ENCODE results near the gene ALPL. TPM values are rescaled to one million over a fixed set of nuclear protein-coding genes. Genes with fewer than 3 reads are reported as not detected.

The ALPL gene
- total RNA-seq, 1 experiment from 2014 or later, result 4.8 TPM

GRCh38 chr1:21546122-21546825 lies 37.1 kb downstream of the ALPL start:
- Histone ChIP-seq H3K36me3 (ENCODE audit: insufficient read depth, low read length, poor library complexity, severe bottlenecking) (no peaks in the 10 kb centered on the region), H3K4me3 (ENCODE audit: low read depth, low read length, poor library complexity, severe bottlenecking) (no peak overlapping the region), H3K9me3 (ENCODE audit: low read depth, low read length, poor library complexity, severe bottlenecking) (no peaks in the 10 kb centered on the region), H3K4me1 (ENCODE audit: insufficient read depth, low read length, poor library complexity, severe bottlenecking) (no peaks in the 10 kb centered on the region), H3K27me3 (replicated peaks; ENCODE audit: insufficient read depth, low read depth, low read length, poor library complexity) (no peaks in the 10 kb centered on the region), H3K27ac (ENCODE audit: low read depth, low read length, poor library complexity, severe bottlenecking) (no peak overlapping the region)
- DNase-seq (ENCODE audit: low spot score), result no peak
- POLR2A ChIA-PET (ENCODE audit: low non-redundant PET), result no interaction called here
- intact Hi-C loops (cut with micrococcal nuclease; ENCODE audit: unreplicated experiment), result no loop called here
- CTCF ChIA-PET, result no interaction called here
- BruUV-seq (replicated peaks), result no TSS peak
- TF ChIP-seq CTCF (conservative IDR thresholded peaks at IDR 0.05; ENCODE audit: low read depth, low read length), result no peak
- no peak for TF ChIP-seq EZH2 (IDR thresholded peaks at IDR 0.05; ENCODE audit: borderline replicate concordance, low read depth, low read length, poor library complexity, severe bottlenecking)

- no peak for DNase-seq (ENCODE audit: low spot score)
- POLR2A ChIA-PET (ENCODE audit: low non-redundant PET), result no interaction called here
- intact Hi-C loops (cut with micrococcal nuclease; ENCODE audit: unreplicated experiment), result no loop called here
- BruUV-seq (replicated peaks), result no TSS peak
- Histone ChIP-seq H3K27ac (ENCODE audit: low read depth, low read length, poor library complexity, severe bottlenecking) (no peak overlapping the region), H3K36me3 (ENCODE audit: insufficient read depth, low read length, poor library complexity, severe bottlenecking) (no peaks in the 10 kb centered on the region), H3K9me3 (ENCODE audit: low read depth, low read length, poor library complexity, severe bottlenecking) (no peaks in the 10 kb centered on the region), H3K4me1 (ENCODE audit: insufficient read depth, low read length, poor library complexity, severe bottlenecking) (peaks cover 5% of the 10 kb centered on the region), H3K27me3 (replicated peaks; ENCODE audit: insufficient read depth, low read depth, low read length, poor library complexity) (no peaks in the 10 kb centered on the region), H3K4me3 (ENCODE audit: low read depth, low read length, poor library complexity, severe bottlenecking) (no peak overlapping the region)
- CTCF ChIA-PET, result no interaction called here
- TF ChIP-seq EZH2 (IDR thresholded peaks at IDR 0.05; ENCODE audit: borderline replicate concordance, low read depth, low read length, poor library complexity, severe bottlenecking), result no peak
- TF ChIP-seq CTCF (conservative IDR thresholded peaks at IDR 0.05; ENCODE audit: low read depth, low read length), result no peak
Measured at GRCh38 chr1:21547876-21548275, 38.7 kb downstream of the ALPL start.

- TF ChIP-seq EZH2 (IDR thresholded peaks at IDR 0.05; ENCODE audit: borderline replicate concordance, low read depth, low read length, poor library complexity, severe bottlenecking), result no peak
- no peak for TF ChIP-seq CTCF (conservative IDR thresholded peaks at IDR 0.05; ENCODE audit: low read depth, low read length)
- POLR2A ChIA-PET (ENCODE audit: low non-redundant PET), result no interaction called here
- Histone ChIP-seq H3K4me3 (ENCODE audit: low read depth, low read length, poor library complexity, severe bottlenecking) (no peak overlapping the region), H3K27me3 (replicated peaks; ENCODE audit: insufficient read depth, low read depth, low read length, poor library complexity) (no peaks in the 10 kb centered on the region), H3K36me3 (ENCODE audit: insufficient read depth, low read length, poor library complexity, severe bottlenecking) (no peaks in the 10 kb centered on the region), H3K9me3 (ENCODE audit: low read depth, low read length, poor library complexity, severe bottlenecking) (no peaks in the 10 kb centered on the region), H3K4me1 (ENCODE audit: insufficient read depth, low read length, poor library complexity, severe bottlenecking) (peaks cover 12% of the 10 kb centered on the region), H3K27ac (ENCODE audit: low read depth, low read length, poor library complexity, severe bottlenecking) (no peak overlapping the region)
- no TSS peak for BruUV-seq (replicated peaks)
- CTCF ChIA-PET, result no interaction called here
- no peak for DNase-seq (ENCODE audit: low spot score)
- intact Hi-C loops (cut with micrococcal nuclease; ENCODE audit: unreplicated experiment), result no loop called here
Measured at GRCh38 chr1:21550097-21550496, 40.9 kb downstream of the ALPL start.
